ENCODE measurements around the gene ZDHHC14.

ZDHHC14 gene

DNA sequence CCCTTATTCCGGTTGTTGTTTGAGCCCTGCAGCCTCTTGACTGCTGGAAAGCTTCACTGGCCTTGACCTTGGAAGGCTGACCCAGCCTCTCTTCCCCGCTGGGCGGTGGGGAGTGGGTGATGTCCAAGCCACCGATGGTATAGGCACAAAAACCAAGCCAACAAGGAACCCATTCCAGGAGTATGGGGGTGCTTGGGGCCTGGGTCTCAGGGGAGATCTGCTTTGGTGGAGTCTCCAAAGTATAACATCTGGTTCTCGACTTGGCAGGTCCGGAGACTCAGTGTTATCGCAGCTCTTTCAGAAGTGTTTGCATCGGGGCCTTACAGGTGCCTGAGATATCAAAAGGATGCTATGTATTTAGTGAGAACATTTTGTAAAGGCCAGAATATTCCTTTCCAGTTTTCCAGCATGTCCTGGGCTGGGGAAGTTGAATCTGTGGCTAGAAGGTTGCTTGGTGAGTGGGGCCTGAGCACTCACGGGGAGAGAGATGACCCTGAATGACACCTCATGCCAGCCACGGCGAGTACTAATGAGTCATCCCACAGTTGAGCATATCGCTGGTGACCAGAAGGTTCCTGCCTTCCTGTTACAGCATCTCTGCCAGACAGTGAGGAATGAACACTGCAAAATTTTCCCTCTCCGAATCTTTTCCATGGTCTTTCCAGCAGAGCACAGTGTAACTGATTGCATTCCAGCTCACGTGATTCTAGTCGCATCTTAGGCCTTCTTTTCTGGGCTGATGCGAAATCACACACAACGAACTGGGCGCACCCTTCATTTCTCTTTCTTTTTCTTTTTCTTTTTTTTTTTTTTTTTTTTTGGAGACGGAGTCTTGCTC lies 133.9 kb downstream of the ZDHHC14 start:
- no peak for DNase-seq

DNA sequence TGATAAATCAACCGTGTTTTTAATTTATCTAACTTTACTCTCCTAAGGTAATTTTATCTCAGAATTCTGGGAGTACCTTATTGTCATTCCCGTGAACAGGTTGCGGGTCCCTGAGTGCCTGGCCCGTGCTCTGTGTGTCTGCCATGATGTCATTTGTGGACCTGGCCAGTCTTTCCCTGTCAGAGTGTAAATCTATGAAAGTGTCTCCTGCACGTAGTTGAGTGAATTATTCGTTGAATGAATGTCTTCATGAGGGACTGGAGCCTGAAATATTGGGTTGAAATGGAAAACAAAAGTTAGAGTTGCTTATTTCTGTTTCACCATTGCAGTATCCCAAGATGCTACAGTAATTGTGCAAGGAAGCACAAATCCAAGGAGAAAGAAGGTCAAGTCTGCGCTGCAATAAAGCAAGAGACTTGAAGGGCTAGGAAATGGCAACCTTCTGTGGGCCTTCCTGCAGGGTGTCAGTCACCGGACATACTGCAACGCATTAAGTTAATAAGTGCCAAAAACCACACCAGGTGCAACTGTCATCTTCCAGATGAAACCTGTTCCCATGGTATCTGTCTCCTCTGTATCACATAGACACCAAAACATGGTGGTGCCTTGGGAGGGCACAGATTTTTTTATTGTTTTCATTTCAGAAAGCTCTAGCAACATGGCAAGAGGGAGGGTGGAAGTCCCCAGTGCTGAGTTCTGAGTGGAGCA lies 135.5 kb downstream of the ZDHHC14 start:
- no peak for DNase-seq

DNA sequence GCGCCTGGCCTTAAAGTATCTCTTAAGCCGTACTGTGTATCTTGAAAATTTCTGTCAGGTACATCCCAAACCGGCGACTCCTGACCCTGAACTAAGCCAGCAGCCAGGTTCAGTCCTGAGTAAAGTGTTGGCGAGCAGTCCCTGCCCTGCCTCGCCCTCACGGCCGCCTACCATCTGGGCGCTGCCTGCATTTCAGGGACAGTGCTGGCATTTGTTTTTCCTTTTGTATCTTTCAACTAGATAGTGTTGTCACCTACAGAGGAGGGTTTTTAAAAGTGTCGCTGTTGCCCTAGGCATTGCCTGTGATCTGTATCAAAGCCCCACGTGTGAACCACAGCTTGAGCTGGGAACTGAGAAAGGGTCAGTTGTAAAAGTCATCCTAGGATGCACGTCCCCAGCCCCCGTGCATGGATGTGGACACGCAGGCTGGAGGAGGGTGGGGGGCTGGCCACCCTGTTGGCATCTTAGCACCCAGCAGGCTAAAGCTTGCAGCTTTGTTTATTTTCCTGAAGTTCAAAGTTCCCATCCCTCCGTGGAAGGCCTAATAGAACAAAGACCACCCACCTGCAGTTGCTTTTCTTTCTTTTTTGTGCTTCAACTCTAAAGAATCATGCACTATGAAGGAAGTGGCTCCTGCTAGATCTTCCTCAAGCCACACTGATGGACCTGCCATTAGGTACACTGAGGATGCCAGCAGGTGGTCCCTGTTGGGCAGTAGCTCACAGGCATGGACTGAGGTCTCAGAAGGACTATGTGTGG lies 136.8 kb downstream of the ZDHHC14 start:
- no peak for DNase-seq

DNA sequence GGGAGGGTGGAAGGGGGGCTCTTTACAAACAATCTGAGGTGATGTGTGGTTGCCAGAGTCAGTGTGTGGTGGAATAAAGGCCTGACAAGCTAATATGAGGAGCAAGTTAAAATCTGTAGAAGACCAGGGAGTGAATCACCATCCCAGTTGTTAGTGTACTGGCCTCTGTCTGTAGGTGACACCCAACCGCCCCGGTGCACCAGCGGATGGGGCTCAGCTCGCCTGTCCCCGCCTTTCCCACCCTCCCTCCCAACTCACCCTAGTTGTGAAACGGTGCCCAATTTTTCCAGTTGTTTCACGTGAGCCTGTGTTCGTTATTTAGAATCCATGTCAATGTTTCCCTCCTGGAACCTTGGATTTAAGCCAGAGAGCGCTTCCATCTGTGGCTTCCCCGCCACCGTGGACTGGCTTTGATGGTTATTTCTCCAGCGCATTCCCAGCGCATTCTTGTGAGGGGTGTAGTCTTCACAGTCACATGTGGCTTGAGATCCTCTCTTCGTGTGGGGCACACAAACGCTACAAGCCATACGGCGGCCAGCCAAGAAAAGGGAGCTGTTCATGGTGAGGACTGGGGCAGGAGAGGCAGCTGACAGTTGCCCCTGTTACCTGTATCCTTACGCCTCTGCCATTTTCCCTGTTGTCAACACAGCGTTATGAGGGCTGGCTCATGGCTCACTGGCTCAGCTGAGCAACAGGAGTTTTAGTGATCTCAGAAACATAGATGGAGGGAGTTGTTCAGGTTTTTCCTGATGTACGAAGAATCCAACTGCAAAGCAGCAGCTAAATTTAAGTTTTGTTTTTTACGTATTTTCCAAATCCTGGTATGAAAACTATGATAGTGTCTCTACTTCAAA lies 137.6 kb downstream of the ZDHHC14 start:
- peak in 1 of 56 donors; percentile 29 for DNase-seq

DNA sequence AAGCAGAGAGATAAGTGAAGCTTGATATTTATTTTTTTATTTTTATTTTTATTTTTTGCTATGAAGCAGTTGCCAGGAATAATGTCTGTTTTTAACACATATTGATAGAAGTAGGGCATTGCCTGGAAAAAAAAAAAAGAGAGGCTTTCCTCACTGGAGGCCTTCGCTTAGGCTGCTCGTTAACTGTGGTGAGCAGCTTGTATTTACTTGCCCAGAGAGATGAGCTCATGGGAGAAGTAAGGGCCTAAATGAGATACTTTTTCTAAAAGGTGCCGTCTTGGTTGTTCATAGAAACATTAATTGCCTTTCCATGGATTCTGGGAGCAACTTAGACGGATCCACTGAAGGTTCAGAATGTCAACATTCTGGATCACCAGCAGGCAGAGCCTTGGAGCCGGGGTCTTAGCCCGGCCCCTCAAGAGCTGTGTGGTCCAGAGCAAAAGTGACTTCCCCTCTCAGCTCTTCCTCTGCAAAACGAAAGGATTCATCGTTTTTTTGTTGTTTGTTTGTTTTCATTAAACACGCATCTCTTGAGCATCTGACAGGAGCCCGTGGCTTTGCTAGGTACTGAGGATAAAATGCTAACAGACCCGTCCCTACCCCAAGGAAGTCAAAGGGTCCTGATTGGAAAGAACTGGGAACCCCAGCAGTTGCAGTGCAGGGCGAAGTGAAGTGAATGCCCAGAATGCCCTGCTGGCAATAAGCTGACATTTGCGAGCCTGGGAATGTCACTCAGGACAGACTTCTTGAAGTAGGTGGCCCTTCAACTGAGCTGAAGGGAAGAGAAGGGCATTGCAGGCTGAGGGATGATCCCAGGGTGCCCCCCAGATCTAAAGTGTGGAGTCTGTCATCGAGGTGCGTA lies 138.5 kb downstream of the ZDHHC14 start:
- no peak for DNase-seq

DNA sequence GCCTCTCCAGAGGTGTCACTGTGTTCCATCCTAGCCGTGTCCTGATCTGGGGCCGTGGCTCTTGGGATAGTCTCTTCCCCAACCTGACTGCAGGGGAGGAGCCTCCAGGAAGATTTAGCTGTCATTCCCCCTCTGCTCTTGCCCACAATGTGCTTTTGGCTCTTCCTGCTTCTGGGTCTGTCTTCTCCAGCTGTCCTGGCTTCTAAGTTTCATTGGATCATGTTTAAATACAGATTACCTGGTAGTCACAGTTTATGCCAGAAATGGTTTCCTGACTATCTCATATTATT lies 139.1 kb downstream of the ZDHHC14 start:
- DNase-seq = no peak

DNA sequence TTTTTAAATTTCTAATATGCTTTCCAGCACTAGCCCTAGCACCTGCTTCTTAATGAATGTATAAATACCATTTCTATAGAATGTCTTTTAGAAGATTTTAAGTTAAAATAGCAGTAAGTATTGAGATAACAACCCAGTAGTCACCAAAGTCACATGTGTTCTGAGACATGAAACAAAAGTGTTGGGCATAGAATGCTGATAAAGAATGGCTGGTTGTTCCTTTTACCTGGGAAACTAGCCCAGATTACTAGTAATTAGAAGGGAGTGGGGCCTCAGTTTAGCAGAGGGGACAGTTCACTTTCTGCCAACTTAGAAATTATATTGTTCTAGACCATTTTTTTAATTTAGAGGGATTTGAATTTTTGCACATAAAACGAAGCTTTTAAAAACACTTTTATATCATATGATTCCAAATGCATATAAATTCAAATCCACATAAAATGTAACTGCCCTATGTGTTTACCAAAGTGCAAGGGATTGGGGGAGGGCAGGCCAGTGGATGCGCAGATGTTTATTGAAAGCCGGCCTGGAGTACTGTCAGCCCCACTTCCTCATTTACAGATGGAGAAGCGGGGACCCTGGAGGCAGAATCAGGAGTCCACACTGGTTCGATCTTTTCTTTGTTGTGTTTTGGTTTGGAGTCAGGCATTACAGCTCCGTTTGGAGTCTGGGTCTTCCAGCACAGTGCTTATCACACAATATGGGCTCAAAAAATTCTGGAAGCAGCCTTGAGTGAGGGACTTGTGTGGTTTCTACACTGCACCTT lies 139.8 kb downstream of the ZDHHC14 start:
- no peak for DNase-seq

DNA sequence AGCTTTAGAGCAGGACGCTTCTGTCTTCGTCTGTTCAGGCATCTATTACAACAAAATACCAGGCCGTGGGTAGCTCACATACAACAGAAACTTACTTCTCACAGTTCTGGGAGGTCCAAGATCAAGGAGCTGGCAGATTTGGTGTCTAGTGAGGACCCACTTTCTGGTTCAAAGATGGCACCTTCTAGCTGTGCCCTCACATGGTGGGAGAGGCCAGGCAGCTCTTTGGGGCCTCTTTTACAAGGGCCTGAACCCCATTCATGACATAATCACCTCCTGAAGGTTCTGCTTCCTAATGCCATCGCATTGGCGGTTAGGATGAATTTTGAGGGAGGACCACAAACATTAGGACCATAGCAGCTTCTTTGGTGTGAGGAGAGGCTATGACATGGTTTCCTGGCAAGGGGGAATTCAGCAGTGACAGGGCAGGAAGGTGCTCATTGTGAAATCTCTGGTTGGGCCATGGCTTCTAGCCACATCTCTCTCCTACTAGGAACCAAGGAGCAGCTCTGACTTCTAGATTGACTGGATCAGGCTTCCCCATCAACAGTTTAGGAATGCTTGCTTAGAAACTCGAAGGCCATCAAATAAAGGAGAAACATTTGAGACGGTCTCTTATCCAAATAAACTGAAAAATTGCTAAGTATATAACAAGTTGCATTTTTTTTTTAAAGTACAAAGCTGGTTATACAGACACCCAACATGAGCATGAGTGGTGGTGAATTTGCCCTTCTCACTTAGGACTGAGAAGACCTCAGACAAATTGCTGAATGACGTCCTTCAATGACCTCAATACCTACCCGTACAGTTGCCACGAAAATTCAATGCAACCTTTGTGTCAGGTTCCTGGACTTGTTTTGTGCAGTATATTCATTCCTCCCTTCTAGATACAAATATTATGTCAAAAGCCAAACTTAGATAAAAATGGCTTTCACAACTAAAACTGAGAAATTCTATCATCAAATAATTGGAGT lies 140.7 kb downstream of the ZDHHC14 start:
- DNase-seq = no peak

DNA sequence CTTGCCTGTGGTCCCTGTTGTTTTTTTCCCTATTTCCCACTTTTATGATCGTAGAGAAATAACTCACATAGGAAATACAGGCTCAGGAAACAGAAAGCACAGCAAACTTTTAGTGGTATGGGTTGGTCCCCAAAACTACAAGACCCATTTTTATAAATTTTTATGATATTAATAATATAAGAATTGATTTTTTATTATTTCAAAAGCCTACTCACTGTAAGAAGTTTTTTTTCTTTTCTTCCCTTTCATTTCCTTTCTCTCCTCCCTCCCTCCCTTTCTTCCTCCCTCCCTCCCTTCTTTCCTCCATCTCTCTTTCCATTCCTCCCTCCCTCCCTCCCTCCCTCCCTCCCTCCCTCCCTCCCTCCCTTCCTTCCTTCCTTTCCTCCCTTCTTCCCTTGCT lies 141.5 kb downstream of the ZDHHC14 start:
- DNase-seq = no peak

DNA sequence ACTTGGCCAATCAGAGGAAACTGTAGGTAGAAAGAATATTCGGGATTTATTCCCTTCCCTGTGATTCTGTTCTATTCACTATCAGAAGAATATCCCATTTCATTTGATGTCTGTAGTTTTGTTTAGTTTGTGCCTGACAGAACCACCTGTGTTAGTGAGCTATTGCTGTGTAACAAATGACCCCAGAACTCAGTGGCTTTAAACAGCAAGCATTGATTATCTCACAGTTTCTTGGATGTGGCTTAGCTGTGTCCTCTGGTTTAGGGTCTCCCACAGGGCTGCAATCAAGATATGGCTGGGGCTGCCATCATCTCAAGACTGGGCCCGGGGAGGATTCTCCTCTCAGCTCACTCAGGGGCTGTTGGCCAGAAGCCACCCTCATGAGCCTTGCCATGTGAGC lies 143.7 kb downstream of the ZDHHC14 start:
- no peak for DNase-seq

DNA sequence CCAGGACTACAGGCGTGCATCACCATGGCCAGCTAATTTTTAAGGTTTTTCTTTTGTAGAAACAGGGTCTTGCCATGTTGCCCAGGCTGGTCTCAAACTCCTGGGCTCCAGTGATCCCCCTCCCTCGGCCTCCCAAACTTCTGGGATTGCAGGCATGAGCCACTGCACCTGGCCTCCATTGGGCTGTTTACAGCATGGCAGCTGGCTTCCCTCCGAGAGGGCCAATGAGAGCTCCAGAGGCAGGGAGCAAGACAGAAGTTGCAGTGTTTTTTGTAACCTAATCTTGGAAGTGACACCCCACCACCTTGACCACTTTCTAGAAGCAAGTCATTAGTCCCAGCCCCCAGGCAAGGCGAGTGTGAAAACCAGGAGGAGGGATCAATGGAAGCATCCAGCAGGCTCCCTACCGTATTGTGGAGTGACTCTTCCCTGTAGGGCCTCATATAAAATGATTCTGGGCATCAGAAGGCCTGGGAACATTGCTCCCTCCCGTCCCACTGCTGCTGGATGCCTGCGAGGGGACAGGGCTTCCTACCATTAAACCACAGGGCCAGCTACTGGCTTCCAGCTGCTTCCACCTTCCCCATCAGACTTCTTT lies 144.4 kb downstream of the ZDHHC14 start:
- DNase-seq = no peak

DNA sequence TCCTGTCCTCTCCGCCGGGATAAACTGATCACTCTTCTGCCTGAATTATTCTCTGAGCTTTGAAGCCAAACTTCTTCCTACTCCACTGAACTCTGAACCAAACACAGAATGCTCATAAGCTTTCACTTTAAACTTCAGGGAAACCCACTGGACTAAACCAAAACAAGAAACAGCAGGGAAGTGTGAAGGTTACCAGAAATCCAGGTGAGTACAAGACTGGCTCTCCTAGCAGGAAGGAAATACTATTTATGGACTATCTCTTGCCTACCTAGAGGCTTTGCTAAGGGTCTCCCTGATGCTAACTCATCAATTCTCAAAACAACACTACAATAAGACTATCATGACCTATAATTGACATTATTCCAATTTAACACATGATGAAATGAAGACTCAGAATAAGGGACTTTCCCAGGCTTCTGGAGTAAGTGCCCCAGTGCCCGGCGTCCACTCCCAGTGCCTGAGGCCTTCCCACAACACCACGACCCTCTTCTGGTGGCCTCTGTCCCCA lies 145.0 kb downstream of the ZDHHC14 start:
- DNase-seq = no peak

DNA sequence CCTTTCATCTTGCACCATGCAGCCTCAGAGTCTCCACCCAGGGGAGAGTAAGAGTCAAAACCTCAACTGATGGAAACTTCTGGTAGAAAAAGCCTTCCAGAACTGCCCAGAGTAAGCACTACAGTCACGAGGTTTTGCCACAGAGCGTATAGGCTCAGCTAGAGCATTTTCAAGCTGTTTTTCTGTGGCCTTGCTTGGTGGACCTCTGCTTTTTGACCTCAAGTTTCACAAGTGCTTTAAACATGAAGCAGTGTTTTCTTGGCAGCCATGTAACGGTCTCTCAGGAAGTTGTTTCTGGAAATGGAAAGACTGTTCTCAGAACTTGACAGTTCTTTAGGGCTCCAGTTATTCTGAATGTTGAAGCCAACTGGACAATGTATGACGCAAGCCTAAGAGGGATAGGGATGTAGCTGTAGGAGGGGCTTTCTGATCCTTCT lies 146.5 kb downstream of the ZDHHC14 start:
- no peak for DNase-seq

DNA sequence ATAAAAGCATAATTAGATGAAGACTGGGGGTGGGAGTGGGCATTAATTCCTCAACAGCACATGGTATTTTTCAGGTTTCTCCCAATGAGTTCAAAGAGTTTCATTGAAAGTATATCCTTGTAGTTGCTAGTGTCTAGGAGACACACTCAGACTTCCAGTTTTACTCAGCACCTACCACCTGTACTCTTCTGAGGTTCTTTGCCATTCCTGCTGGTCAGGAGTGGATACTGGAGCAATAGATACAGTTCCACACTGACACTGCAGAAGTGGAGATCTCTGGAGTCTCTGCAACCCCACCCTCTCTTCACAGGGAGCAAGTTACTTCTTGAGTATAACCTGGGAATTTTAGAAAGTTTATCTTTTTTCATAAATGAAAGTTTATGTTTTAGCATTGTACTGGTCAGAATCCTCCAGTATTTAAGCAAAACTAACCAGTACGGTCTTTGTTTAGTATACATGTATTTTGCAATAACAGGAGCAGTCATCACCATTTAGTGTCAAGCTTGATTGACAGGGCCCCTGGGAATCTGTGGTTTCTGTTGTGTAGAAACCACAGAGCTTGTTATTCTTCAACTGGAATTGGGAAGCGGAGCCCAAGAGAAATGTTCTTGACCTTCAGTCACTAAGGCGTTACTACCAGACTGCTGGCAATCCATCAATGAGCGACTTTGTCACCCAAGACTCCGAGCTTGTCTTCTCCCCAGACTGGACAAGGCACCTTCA lies 148.1 kb downstream of the ZDHHC14 start:
- no peak for DNase-seq

DNA sequence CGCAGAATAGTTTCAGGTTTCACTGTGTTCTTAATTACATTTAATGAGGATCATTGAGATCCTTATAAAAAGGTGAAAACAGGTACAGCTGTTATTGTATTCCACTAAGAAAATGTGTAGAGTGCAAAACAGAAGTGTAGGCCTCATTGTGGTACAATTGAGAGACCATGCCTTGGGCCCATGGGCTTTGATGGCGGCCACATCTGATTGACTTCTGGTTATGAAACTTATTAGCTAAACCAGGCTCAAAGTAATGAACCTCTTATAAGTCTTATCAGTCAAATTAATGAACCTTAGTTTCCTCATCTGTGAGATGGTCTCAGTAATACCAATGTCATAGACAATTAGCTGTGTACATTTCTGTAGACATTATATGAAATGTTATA lies 148.7 kb downstream of the ZDHHC14 start:
- no peak for DNase-seq

DNA sequence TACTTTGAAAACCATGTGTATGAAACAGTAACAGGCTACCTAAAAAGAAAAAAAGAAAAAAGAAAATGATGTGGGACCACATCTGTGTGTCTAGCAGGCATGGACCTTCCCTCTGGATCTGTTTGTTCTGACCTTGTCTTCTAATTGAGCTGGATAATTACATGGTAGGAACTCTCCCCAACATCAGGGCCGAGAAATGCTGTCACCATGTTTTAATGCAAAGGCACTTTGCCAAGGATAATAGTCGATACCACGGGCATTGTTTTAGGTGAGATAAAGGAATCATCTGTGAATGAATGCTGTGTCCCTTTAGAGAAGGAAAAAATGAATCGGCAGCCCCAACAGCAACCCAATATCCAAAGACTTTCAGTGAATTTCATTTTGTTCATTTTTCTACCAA lies 149.1 kb downstream of the ZDHHC14 start:
- no peak for DNase-seq

DNA sequence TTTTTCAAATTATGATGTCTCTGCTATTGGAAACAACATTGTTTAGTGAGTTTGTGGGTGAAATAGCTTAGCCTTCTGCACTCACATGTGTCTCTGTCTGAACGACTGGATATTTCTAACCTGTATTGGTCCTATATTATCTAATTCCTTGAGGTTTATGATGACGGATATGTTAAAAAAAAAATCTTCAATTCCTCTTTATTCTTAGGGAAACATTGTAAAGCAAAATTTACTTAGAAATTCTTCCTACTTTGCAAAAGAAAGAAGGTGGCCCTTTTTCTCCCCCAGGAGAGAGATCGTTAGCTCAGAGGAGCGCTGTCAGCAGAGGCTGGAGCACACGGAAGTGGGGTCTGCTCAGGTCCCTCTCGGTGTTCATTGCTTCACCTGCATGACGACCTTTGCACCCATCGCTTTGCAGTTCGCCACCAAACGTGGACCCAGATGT lies 149.8 kb downstream of the ZDHHC14 start:
- DNase-seq = no peak
